HCT116 (cell line): ENCODE data around the gene BRCA2. TPM values are rescaled to one million over a fixed set of nuclear protein-coding genes. Genes with fewer than 3 reads are reported as not detected.

ENCODE experiments used
- ATAC-seq: fragments of 200-7000 bp; cut with Tn5 transposase; 2 replicates; pipeline ENCODE4 v1.9.1; 2020; ENCODE audit warnings: mild to moderate bottlenecking, moderate library complexity
- BruUV-seq: library from RNA; stranded (reverse); fragments of 400-500 nt; replicated peaks from 2 replicates; lab custom pipeline; 2021; lab: Mats Ljungman, UMichigan
- CTCF ChIA-PET: fragments of 300-600 bp; sonication (Branson Sonifier 250); formaldehyde crosslinking; loops from one replicate; lab custom pipeline; 2021; ENCODE audit warnings: antibody characterized with exemption; lab: Charles Lee
- POLR2A ChIA-PET: fragments of 300-600, 350-600 bp; sonication (Branson Sonifier 250); formaldehyde crosslinking; loops from one replicate; lab custom pipeline; 2021; ENCODE audit warnings: antibody characterized with exemption; lab: Charles Lee
- RAD21 ChIA-PET, 2 experiments: fragments of 300-600 bp; sonication (Branson Sonifier 250); formaldehyde crosslinking; loops; one replicate each; lab custom pipeline; 2023; ENCODE audit warnings: low total read pairs in 2 of 2; ENCODE audit not compliant: uncharacterized antibody in 2 of 2, unreplicated experiment in 2 of 2, low non-redundant PET in 1 of 2; lab: Charles Lee
- DNase-seq: peaks from one replicate; pipeline ENCODE4 v3.0.0-alpha.2; 2010; ENCODE audit warnings: low read depth, low spot score
- H2AFZ ChIP-seq: fragments of 200-600 bp; shearing (Covaris generic), sonication (generic); 2 replicates; pipeline ENCODE4 v1.6.1; 2017; ENCODE audit warnings: low read depth, mixed run types, mixed read lengths, antibody characterized with exemption, low read length; ENCODE audit not compliant: poor library complexity, severe bottlenecking
- H3K27ac ChIP-seq: 2 replicates; pipeline ENCODE4 v1.5.1; 2012; ENCODE audit warnings: low read depth, low read length
- H3K27me3 ChIP-seq: fragments of 200-600 bp; sonication (generic); 2 replicates; pipeline ENCODE4 v1.6.1; 2016; ENCODE audit warnings: mixed run types, low read length, mixed read lengths; ENCODE audit not compliant: insufficient read depth
- H3K36me3 ChIP-seq, 2 experiments: fragments of 200-500 bp in 1 of 2; fragments of 200-600 bp in 1 of 2; sonication (Bioruptor generic) in 1 of 2; sonication (generic) in 1 of 2; 2 replicates each; pipeline versions ENCODE4 v1.5.1 to v1.6.1; 2014 to 2016; ENCODE audit warnings: low read length in 2 of 2, inconsistent platforms in 1 of 2, mixed read lengths in 1 of 2, mixed run types in 1 of 2; ENCODE audit not compliant: insufficient read depth in 2 of 2, control insufficient read depth in 1 of 2
- H3K4me1 ChIP-seq, 2 experiments: fragments of 200-600 bp in 1 of 2; sonication (generic) in 1 of 2; 2 replicates each; pipeline versions ENCODE4 v1.5.1 to v1.6.1; 2012 to 2017; ENCODE audit warnings: low read length in 2 of 2, inconsistent platforms in 1 of 2, mild to moderate bottlenecking in 1 of 2, mixed read lengths in 1 of 2, mixed run types in 1 of 2, moderate library complexity in 1 of 2; ENCODE audit not compliant: insufficient read depth in 2 of 2, control insufficient read depth in 1 of 2
- H3K4me2 ChIP-seq: fragments of 200-600 bp; sonication (generic); 2 replicates; pipeline ENCODE4 v1.6.1; 2017; ENCODE audit warnings: mixed run types, low read length, mixed read lengths
- H3K4me3 ChIP-seq, 2 experiments: fragments of 200-600 bp in 1 of 2; sonication (generic) in 1 of 2; replicated peaks in 1 of 2; 2 replicates each; pipeline ENCODE4 v1.5.1; 2011 to 2016; ENCODE audit warnings: low read length in 2 of 2, control low read depth in 1 of 2, low read depth in 1 of 2, mild to moderate bottlenecking in 1 of 2, mixed read lengths in 1 of 2, mixed run types in 1 of 2
- H3K79me2 ChIP-seq: fragments of 200-600 bp; sonication (generic); 2 replicates; pipeline ENCODE4 v1.6.1; 2017; ENCODE audit warnings: mild to moderate bottlenecking, mixed run types, low read length, moderate library complexity, mixed read lengths; ENCODE audit not compliant: insufficient read depth
- H3K9ac ChIP-seq: fragments of 200-600 bp; sonication (generic); 2 replicates; pipeline ENCODE4 v1.6.1; 2016; ENCODE audit warnings: low read length, mixed read lengths
- H3K9me2 ChIP-seq: fragments of 200-600 bp; sonication (generic), shearing (Covaris generic); 2 replicates; pipeline ENCODE4 v1.6.1; 2017; ENCODE audit warnings: mixed run types, mild to moderate bottlenecking, moderate library complexity; ENCODE audit not compliant: insufficient read depth
- H3K9me3 ChIP-seq, 2 experiments: fragments of 200-500 bp in 1 of 2; fragments of 200-600 bp in 1 of 2; sonication (Bioruptor generic) in 1 of 2; sonication (generic) in 1 of 2; 2 replicates each; pipeline ENCODE4 v1.6.1; 2014 to 2017; ENCODE audit warnings: low read length in 2 of 2, mixed read lengths in 2 of 2, inconsistent platforms in 1 of 2, low read depth in 1 of 2, mild to moderate bottlenecking in 1 of 2, mixed run types in 1 of 2, moderate library complexity in 1 of 2; ENCODE audit not compliant: control insufficient read depth in 1 of 2, insufficient read depth in 1 of 2
- H4K20me1 ChIP-seq: fragments of 200-600 bp; sonication (generic), shearing (Covaris generic); 2 replicates; pipeline ENCODE4 v1.6.1; 2017; ENCODE audit warnings: mixed run types, mild to moderate bottlenecking, moderate library complexity; ENCODE audit not compliant: insufficient read depth
- CEBPB ChIP-seq: IDR thresholded peaks from 2 replicates; pipeline ENCODE4 v1.6.1; 2012; ENCODE audit warnings: low read depth
- EZH2 ChIP-seq: fragments of 200-600 bp; sonication (generic); IDR thresholded peaks from 2 replicates; pipeline ENCODE4 v1.6.1; 2017; ENCODE audit warnings: antibody characterized with exemption, mixed run types
- FOSL1 ChIP-seq: IDR thresholded peaks from 2 replicates; pipeline ENCODE4 v1.6.1; 2012; ENCODE audit warnings: low read depth
- JUND ChIP-seq: IDR thresholded peaks from 2 replicates; pipeline ENCODE4 v1.6.1; 2012
- POLR2A ChIP-seq: IDR thresholded peaks from 2 replicates; pipeline ENCODE4 v1.7.0; 2011; ENCODE audit warnings: borderline replicate concordance; ENCODE audit not compliant: insufficient read depth, insufficient read length; ENCODE audit errors: extremely low read depth
- POLR2AphosphoS5 ChIP-seq: IDR thresholded peaks from 2 replicates; pipeline ENCODE4 v1.6.1; 2011; ENCODE audit warnings: mild to moderate bottlenecking, low read depth, low read length, moderate library complexity
- SIN3A ChIP-seq: IDR thresholded peaks from 2 replicates; pipeline ENCODE4 v1.6.1; 2012; ENCODE audit warnings: low read depth
- SP1 ChIP-seq: IDR thresholded peaks from 2 replicates; pipeline ENCODE4 v1.6.1; 2012; ENCODE audit warnings: low read depth
- SRF ChIP-seq: IDR thresholded peaks from 2 replicates; pipeline ENCODE4 v1.6.1; 2012; ENCODE audit warnings: low read depth
- ZNF274 ChIP-seq: fragments of 200-500 bp; sonication (Bioruptor generic); IDR thresholded peaks from 2 replicates; pipeline ENCODE4 v1.6.1; 2014; ENCODE audit warnings: mild to moderate bottlenecking, low read depth, low read length, inconsistent platforms
- intact Hi-C: fragments of 100-400 bp; cut with micrococcal nuclease; formaldehyde crosslinking; loops from 2 replicates; pipeline ENCODE4 v1.10.0; 2022
- total RNA-seq: library from RNA; stranded (reverse); gene quantifications from one replicate; pipeline ENCODE4 v1.2.1, GENCODE V29; 2021; ENCODE audit not compliant: unreplicated experiment
- TF ChIP-seq, protein P1 (sequence below): IDR thresholded peaks from 2 replicates; pipeline ENCODE4 v1.6.1; 2012; ENCODE audit warnings: low read depth

Gene BRCA2
- total RNA-seq, 1 experiment from 2014 or later = 14.2 TPM

GRCh38 chr13:32302461-32302860 lies 12.8 kb upstream of the BRCA2 start:
- CTCF ChIA-PET = no interaction called here
- no peaks in the 10 kb centered on the region for H4K20me1 ChIP-seq
- no peak overlapping the region for H3K27ac ChIP-seq
- no peaks in the 10 kb centered on the region for H3K9me2 ChIP-seq
- H3K27me3 ChIP-seq = peaks cover 44% of the 10 kb centered on the region
- POLR2A ChIA-PET = no interaction called here
- intact Hi-C loops = no loop called here
- no peaks in the 10 kb centered on the region for H3K9me3 ChIP-seq
- no peaks in the 10 kb centered on the region for H3K36me3 ChIP-seq
- no peak overlapping the region for H3K4me2 ChIP-seq
- TF ChIP-seq SIN3A (no peak), SRF (no peak), EZH2 (no peak), ZNF274 (no peak), JUND (no peak), CEBPB (no peak), SP1 (no peak), FOSL1 (no peak), POLR2AphosphoS5 (no peak), POLR2A (no peak)
- TF ChIP-seq, protein P1, sequence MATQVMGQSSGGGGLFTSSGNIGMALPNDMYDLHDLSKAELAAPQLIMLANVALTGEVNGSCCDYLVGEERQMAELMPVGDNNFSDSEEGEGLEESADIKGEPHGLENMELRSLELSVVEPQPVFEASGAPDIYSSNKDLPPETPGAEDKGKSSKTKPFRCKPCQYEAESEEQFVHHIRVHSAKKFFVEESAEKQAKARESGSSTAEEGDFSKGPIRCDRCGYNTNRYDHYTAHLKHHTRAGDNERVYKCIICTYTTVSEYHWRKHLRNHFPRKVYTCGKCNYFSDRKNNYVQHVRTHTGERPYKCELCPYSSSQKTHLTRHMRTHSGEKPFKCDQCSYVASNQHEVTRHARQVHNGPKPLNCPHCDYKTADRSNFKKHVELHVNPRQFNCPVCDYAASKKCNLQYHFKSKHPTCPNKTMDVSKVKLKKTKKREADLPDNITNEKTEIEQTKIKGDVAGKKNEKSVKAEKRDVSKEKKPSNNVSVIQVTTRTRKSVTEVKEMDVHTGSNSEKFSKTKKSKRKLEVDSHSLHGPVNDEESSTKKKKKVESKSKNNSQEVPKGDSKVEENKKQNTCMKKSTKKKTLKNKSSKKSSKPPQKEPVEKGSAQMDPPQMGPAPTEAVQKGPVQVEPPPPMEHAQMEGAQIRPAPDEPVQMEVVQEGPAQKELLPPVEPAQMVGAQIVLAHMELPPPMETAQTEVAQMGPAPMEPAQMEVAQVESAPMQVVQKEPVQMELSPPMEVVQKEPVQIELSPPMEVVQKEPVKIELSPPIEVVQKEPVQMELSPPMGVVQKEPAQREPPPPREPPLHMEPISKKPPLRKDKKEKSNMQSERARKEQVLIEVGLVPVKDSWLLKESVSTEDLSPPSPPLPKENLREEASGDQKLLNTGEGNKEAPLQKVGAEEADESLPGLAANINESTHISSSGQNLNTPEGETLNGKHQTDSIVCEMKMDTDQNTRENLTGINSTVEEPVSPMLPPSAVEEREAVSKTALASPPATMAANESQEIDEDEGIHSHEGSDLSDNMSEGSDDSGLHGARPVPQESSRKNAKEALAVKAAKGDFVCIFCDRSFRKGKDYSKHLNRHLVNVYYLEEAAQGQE = no peak
- no peak overlapping the region for H2AFZ ChIP-seq
- no peak for ATAC-seq
- no peaks in the 10 kb centered on the region for H3K79me2 ChIP-seq
- no peak overlapping the region for H3K9ac ChIP-seq
- H3K4me3 ChIP-seq = no peak overlapping the region
- H3K4me1 ChIP-seq = no peaks in the 10 kb centered on the region
- BruUV-seq = no TSS peak
- RAD21 ChIA-PET = no interaction called here
- DNase-seq = no peak
